HEK293 (cell line): ENCODE results near the gene DDX43.

Experiments used
- GLI2 ChIP-seq: fragments of 450-650 bp; formaldehyde crosslinking; IDR thresholded peaks from 2 replicates; pipeline ENCODE4; 2017; ENCODE audit warnings: missing biosample characterization, missing genetic modification characterization, low read depth, borderline replicate concordance
- HOXA7 ChIP-seq: sonication (generic); formaldehyde crosslinking; IDR thresholded peaks from 2 replicates; pipeline ENCODE4 v1.8.1; 2022; ENCODE audit warnings: missing genetic modification reagents, borderline replicate concordance
- HOXD13 ChIP-seq: sonication (generic); formaldehyde crosslinking; IDR thresholded peaks from 2 replicates; pipeline ENCODE4 v1.8.0; 2022; ENCODE audit warnings: missing genetic modification reagents, borderline replicate concordance
- KLF7 ChIP-seq: fragments of 450-650 bp; formaldehyde crosslinking; IDR thresholded peaks from 2 replicates; pipeline ENCODE4 v1.5.1; 2016; ENCODE audit warnings: missing biosample characterization, missing genetic modification characterization, borderline replicate concordance
- MZF1 ChIP-seq: fragments of 450-650 bp; formaldehyde crosslinking; IDR thresholded peaks from 2 replicates; pipeline ENCODE4 v1.5.1; 2017; ENCODE audit warnings: missing biosample characterization, missing genetic modification characterization, borderline replicate concordance
- OSR2 ChIP-seq: fragments of 450-650 bp; formaldehyde crosslinking; IDR thresholded peaks from 2 replicates; pipeline ENCODE4 v1.5.1; 2016; ENCODE audit warnings: missing biosample characterization, missing genetic modification characterization
- REPIN1 ChIP-seq: fragments of 450-650 bp; formaldehyde crosslinking; IDR thresholded peaks from 2 replicates; pipeline ENCODE4 v1.5.1; 2017; ENCODE audit warnings: missing biosample characterization, missing genetic modification characterization, low read depth
- SCRT2 ChIP-seq: fragments of 450-650 bp; formaldehyde crosslinking; IDR thresholded peaks from 2 replicates; pipeline ENCODE4 v1.5.1; 2016; ENCODE audit warnings: missing biosample characterization, missing genetic modification characterization
- SP2 ChIP-seq: fragments of 450-650 bp; formaldehyde crosslinking; IDR thresholded peaks from 2 replicates; pipeline ENCODE4 v1.5.1; 2016; ENCODE audit warnings: missing biosample characterization, missing genetic modification characterization
- TRIM28 ChIP-seq: IDR thresholded peaks from 2 replicates; pipeline ENCODE4 v1.6.1; 2011; ENCODE audit warnings: low read length, control low read depth, borderline replicate concordance
- ZBTB1 ChIP-seq: fragments of 450-650 bp; formaldehyde crosslinking; IDR thresholded peaks from 2 replicates; pipeline ENCODE4 v1.5.1; 2016; ENCODE audit warnings: missing biosample characterization, missing genetic modification characterization
- ZBTB48 ChIP-seq: fragments of 450-650 bp; formaldehyde crosslinking; IDR thresholded peaks from 2 replicates; pipeline ENCODE4 v1.5.1; 2016; ENCODE audit warnings: missing biosample characterization, missing genetic modification characterization
- ZNF174 ChIP-seq: fragments of 450-650 bp; formaldehyde crosslinking; IDR thresholded peaks from 2 replicates; pipeline ENCODE4 v1.5.0; 2017; ENCODE audit warnings: missing biosample characterization, mild to moderate bottlenecking, missing genetic modification characterization
- ZNF433 ChIP-seq: fragments of 450-650 bp; formaldehyde crosslinking; IDR thresholded peaks from 2 replicates; pipeline ENCODE4 v1.5.1; 2016; ENCODE audit warnings: missing biosample characterization, missing genetic modification characterization, low read depth
- ZNF501 ChIP-seq: fragments of 450-650 bp; formaldehyde crosslinking; IDR thresholded peaks from 2 replicates; pipeline ENCODE4 v1.5.1; 2016; ENCODE audit warnings: missing biosample characterization, missing genetic modification characterization
- ZNF513 ChIP-seq: fragments of 450-650 bp; IDR thresholded peaks from 2 replicates; pipeline ENCODE4 v1.5.1; 2018; ENCODE audit warnings: missing biosample characterization, missing genetic modification characterization
- ZNF529 ChIP-seq: fragments of 450-650 bp; formaldehyde crosslinking; IDR thresholded peaks from 2 replicates; pipeline ENCODE4 v1.5.1; 2017; ENCODE audit warnings: missing genetic modification characterization, missing biosample characterization; ENCODE audit not compliant: insufficient replicate concordance
- ZNF530 ChIP-seq: fragments of 450-650 bp; formaldehyde crosslinking; IDR thresholded peaks from 2 replicates; pipeline ENCODE4 v1.5.1; 2016; ENCODE audit warnings: low read depth, missing biosample characterization, missing genetic modification characterization
- ZNF548 ChIP-seq: fragments of 450-650 bp; formaldehyde crosslinking; IDR thresholded peaks from 2 replicates; pipeline ENCODE4 v1.5.1; 2016; ENCODE audit warnings: missing biosample characterization, missing genetic modification characterization
- ZNF558 ChIP-seq: fragments of 450-650 bp; formaldehyde crosslinking; IDR thresholded peaks from 2 replicates; pipeline ENCODE4 v1.5.1; 2016; ENCODE audit warnings: missing biosample characterization, missing genetic modification characterization
- ZNF580 ChIP-seq: fragments of 450-650 bp; formaldehyde crosslinking; IDR thresholded peaks from 2 replicates; pipeline ENCODE4 v1.5.1; 2016; ENCODE audit warnings: missing biosample characterization, missing genetic modification characterization
- ZNF677 ChIP-seq: fragments of 450-650 bp; IDR thresholded peaks from 2 replicates; pipeline ENCODE4 v1.5.0; 2018; ENCODE audit warnings: missing biosample characterization, mild to moderate bottlenecking, missing genetic modification characterization, moderate library complexity
- ZNF76 ChIP-seq: fragments of 450-650 bp; formaldehyde crosslinking; IDR thresholded peaks from 2 replicates; pipeline ENCODE4; 2016; ENCODE audit warnings: low read depth, missing biosample characterization, missing genetic modification characterization, borderline replicate concordance
- ZNF792 ChIP-seq: fragments of 450-650 bp; formaldehyde crosslinking; IDR thresholded peaks from 2 replicates; pipeline ENCODE4 v1.5.1; 2016; ENCODE audit warnings: missing biosample characterization, missing genetic modification characterization
- ZSCAN23 ChIP-seq: fragments of 450-650 bp; formaldehyde crosslinking; IDR thresholded peaks from 2 replicates; pipeline ENCODE4 v1.5.1; 2016; ENCODE audit warnings: missing biosample characterization, missing genetic modification characterization
- ZXDB ChIP-seq: fragments of 450-650 bp; formaldehyde crosslinking; IDR thresholded peaks from 2 replicates; pipeline ENCODE4 v1.5.1; 2016; ENCODE audit warnings: missing biosample characterization, missing genetic modification characterization
- TF ChIP-seq, protein P1 (sequence below): fragments of 450-650 bp; formaldehyde crosslinking; IDR thresholded peaks from 2 replicates; pipeline ENCODE4 v1.5.1; 2016; ENCODE audit warnings: missing biosample characterization, missing genetic modification characterization
- TF ChIP-seq, protein P2 (sequence below): fragments of 450-650 bp; formaldehyde crosslinking; IDR thresholded peaks from 2 replicates; pipeline ENCODE4 v1.5.1; 2016; ENCODE audit warnings: missing biosample characterization, missing genetic modification characterization
- TF ChIP-seq, protein P3 (sequence below): fragments of 450-650 bp; formaldehyde crosslinking; IDR thresholded peaks from 2 replicates; pipeline ENCODE4 v1.5.1; 2017; ENCODE audit warnings: missing biosample characterization, missing genetic modification characterization
- TF ChIP-seq, protein P4 (sequence below): fragments of 450-650 bp; formaldehyde crosslinking; IDR thresholded peaks from 2 replicates; pipeline ENCODE4 v1.5.1; 2016; ENCODE audit warnings: missing biosample characterization, missing genetic modification characterization

Gene DDX43

DNA sequence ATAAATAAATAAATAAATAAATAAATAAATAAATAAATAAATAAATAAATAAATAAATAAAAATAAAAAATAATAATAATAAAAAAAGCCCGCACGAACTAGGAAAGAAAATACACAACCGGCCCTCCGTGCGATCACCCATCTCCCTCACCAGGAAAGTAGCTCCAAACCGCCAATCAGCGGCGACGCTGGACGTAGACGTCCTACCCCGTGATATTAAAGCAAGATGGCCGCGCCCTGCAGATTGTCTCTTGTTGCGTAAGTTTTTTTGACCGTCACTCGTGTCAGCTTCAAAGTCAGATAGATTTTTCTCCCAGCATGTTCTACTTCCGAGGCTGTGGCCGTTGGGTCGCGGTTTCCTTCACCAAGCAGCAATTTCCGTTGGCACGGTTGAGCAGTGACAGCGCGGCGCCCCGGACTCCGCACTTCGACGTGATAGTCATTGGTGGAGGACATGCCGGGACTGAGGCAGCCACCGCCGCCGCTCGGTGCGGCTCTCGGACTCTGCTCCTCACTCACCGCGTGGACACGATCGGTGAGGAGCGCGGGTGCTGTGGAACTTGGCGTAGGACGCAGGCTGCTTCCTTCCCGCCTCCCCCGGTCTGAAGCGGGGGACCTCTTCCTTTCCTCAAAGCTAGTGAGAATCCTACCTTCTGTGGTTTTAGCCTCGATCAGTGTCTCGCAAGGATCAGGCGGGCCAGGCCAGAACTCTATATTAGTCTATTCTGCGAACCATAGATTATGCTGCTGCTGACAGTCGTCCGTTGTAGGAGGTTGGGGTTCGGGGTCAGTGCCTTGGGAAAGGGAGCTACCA lies 67.1 kb downstream of the DDX43 start, which contains the start of gene MTO1 (continued):
- peak; percentile 59; the same call in 1 of the 2 replicates for TF ChIP-seq TRIM28
- TF ChIP-seq, protein P1, sequence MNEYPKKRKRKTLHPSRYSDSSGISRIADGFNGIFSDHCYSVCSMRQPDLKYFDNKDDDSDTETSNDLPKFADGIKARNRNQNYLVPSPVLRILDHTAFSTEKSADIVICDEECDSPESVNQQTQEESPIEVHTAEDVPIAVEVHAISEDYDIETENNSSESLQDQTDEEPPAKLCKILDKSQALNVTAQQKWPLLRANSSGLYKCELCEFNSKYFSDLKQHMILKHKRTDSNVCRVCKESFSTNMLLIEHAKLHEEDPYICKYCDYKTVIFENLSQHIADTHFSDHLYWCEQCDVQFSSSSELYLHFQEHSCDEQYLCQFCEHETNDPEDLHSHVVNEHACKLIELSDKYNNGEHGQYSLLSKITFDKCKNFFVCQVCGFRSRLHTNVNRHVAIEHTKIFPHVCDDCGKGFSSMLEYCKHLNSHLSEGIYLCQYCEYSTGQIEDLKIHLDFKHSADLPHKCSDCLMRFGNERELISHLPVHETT (tag by site-specific recombination): peak; percentile 91
- TF ChIP-seq, protein P2, sequence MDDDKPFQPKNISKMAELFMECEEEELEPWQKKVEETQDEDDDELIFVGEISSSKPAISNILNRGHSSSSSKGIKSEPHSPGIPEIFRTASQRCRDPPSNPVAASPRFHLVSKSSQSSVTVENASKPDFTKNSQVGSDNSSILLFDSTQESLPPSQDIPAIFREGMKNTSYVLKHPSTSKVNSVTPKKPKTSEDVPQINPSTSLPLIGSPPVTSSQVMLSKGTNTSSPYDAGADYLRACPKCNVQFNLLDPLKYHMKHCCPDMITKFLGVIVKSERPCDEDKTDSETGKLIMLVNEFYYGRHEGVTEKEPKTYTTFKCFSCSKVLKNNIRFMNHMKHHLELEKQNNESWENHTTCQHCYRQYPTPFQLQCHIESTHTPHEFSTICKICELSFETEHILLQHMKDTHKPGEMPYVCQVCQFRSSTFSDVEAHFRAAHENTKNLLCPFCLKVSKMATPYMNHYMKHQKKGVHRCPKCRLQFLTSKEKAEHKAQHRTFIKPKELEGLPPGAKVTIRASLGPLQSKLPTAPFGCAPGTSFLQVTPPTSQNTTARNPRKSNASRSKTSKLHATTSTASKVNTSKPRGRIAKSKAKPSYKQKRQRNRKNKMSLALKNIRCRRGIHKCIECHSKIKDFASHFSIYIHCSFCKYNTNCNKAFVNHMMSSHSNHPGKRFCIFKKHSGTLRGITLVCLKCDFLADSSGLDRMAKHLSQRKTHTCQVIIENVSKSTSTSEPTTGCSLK (tag by site-specific recombination): no peak
- TF ChIP-seq HOXD13: no peak
- TF ChIP-seq KLF7: peak; percentile 55; the same call in 1 of the 2 replicates
- TF ChIP-seq, protein P3, sequence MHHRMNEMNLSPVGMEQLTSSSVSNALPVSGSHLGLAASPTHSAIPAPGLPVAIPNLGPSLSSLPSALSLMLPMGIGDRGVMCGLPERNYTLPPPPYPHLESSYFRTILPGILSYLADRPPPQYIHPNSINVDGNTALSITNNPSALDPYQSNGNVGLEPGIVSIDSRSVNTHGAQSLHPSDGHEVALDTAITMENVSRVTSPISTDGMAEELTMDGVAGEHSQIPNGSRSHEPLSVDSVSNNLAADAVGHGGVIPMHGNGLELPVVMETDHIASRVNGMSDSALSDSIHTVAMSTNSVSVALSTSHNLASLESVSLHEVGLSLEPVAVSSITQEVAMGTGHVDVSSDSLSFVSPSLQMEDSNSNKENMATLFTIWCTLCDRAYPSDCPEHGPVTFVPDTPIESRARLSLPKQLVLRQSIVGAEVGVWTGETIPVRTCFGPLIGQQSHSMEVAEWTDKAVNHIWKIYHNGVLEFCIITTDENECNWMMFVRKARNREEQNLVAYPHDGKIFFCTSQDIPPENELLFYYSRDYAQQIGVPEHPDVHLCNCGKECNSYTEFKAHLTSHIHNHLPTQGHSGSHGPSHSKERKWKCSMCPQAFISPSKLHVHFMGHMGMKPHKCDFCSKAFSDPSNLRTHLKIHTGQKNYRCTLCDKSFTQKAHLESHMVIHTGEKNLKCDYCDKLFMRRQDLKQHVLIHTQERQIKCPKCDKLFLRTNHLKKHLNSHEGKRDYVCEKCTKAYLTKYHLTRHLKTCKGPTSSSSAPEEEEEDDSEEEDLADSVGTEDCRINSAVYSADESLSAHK (tag by site-specific recombination): peak; percentile 61; the same call in 1 of the 2 replicates
- peak; percentile 96 for TF ChIP-seq ZXDB (tag by site-specific recombination)
- TF ChIP-seq ZNF174 (tag by site-specific recombination): no peak
- no peak for TF ChIP-seq ZNF792
- TF ChIP-seq ZNF501 (tag by site-specific recombination): peak; percentile 100
- peak; percentile 53 for TF ChIP-seq SCRT2 (tag by site-specific recombination)
- no peak for TF ChIP-seq ZNF513
- 0 out of 2 replicates have a peak, but pooled peaks have one; percentile 70 for TF ChIP-seq ZNF530
- TF ChIP-seq REPIN1 (tag by site-specific recombination): peak; percentile 68; the same call in 1 of the 2 replicates
- TF ChIP-seq SP2: peak; percentile 31
- TF ChIP-seq ZNF548 (tag by site-specific recombination): no peak
- no peak for TF ChIP-seq HOXA7 (CRISPR knock-in tag)
- TF ChIP-seq GLI2 (tag by site-specific recombination): peak; percentile 84; the same call in 1 of the 2 replicates
- peak; percentile 93 for TF ChIP-seq ZNF580 (tag by site-specific recombination)
- no peak for TF ChIP-seq ZBTB48
- TF ChIP-seq ZBTB1 (tag by site-specific recombination): 0 out of 2 replicates have a peak, but pooled peaks have one; percentile 57
- TF ChIP-seq ZNF433 (tag by site-specific recombination): peak; percentile 98
- no peak for TF ChIP-seq ZNF677 (tag by site-specific recombination)
- TF ChIP-seq ZNF76 (tag by site-specific recombination): peak; percentile 73; the same call in 1 of the 2 replicates
- TF ChIP-seq OSR2 (tag by site-specific recombination): peak; percentile 10; the same call in 1 of the 2 replicates
- peak; percentile 96 for TF ChIP-seq ZNF558 (tag by site-specific recombination)
- peak; percentile 75; the same call in 1 of the 2 replicates for TF ChIP-seq ZSCAN23 (tag by site-specific recombination)
- TF ChIP-seq, protein P4, sequence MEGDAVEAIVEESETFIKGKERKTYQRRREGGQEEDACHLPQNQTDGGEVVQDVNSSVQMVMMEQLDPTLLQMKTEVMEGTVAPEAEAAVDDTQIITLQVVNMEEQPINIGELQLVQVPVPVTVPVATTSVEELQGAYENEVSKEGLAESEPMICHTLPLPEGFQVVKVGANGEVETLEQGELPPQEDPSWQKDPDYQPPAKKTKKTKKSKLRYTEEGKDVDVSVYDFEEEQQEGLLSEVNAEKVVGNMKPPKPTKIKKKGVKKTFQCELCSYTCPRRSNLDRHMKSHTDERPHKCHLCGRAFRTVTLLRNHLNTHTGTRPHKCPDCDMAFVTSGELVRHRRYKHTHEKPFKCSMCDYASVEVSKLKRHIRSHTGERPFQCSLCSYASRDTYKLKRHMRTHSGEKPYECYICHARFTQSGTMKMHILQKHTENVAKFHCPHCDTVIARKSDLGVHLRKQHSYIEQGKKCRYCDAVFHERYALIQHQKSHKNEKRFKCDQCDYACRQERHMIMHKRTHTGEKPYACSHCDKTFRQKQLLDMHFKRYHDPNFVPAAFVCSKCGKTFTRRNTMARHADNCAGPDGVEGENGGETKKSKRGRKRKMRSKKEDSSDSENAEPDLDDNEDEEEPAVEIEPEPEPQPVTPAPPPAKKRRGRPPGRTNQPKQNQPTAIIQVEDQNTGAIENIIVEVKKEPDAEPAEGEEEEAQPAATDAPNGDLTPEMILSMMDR (tag by site-specific recombination): no peak
- peak; percentile 81; the same call in 1 of the 2 replicates for TF ChIP-seq MZF1 (tag by site-specific recombination)
- peak; percentile 87 for TF ChIP-seq ZNF529 (tag by site-specific recombination)
